Liver (tissue), 9 donors: ENCODE data around the gene RRM2. TPM values are rescaled to one million over a fixed set of nuclear protein-coding genes. Genes with fewer than 3 reads are reported as not detected.

Experiments
- DNase-seq: peaks from one replicate; pipeline ENCODE4 v3.0.0-alpha.2; 2017; ENCODE audit warnings: low spot score
- H3K27ac ChIP-seq, 2 donors: one replicate each; pipeline ENCODE4 v1.7.0; 2013; ENCODE audit warnings: inconsistent platforms in 2 of 2, low read length in 2 of 2, control low read depth in 1 of 2, low read depth in 1 of 2, mild to moderate bottlenecking in 1 of 2
- H3K27me3 ChIP-seq, 4 donors: one replicate each; pipeline versions ENCODE4 v1.6.1 to v1.7.0; 2013; ENCODE audit warnings: low read length in 3 of 4, inconsistent platforms in 1 of 4, mild to moderate bottlenecking in 1 of 4, moderate library complexity in 1 of 4; ENCODE audit not compliant: control insufficient read depth in 4 of 4, insufficient read depth in 4 of 4
- H3K36me3 ChIP-seq, 4 donors: one replicate each; pipeline versions ENCODE4 v1.6.1 to v1.7.0; 2013; ENCODE audit warnings: low read length in 3 of 4, mild to moderate bottlenecking in 3 of 4, low read depth in 1 of 4, moderate library complexity in 1 of 4; ENCODE audit not compliant: control insufficient read depth in 4 of 4, insufficient read depth in 3 of 4
- H3K4me1 ChIP-seq, 4 donors: one replicate each; pipeline versions ENCODE4 v1.6.1 to v1.7.0; 2013; ENCODE audit warnings: low read length in 3 of 4, mild to moderate bottlenecking in 3 of 4, moderate library complexity in 1 of 4; ENCODE audit not compliant: control insufficient read depth in 4 of 4, insufficient read depth in 4 of 4
- H3K4me3 ChIP-seq, 3 donors: one replicate each; pipeline versions ENCODE4 v1.6.1 to v1.7.0; 2013; ENCODE audit warnings: low read length in 3 of 3, control low read depth in 1 of 3, low read depth in 1 of 3, mild to moderate bottlenecking in 1 of 3
- H3K9ac ChIP-seq, 2 donors: one replicate each; pipeline ENCODE4 v1.7.0; 2013; ENCODE audit warnings: low read length in 2 of 2, mild to moderate bottlenecking in 2 of 2, moderate library complexity in 2 of 2, control low read depth in 1 of 2, low read depth in 1 of 2
- H3K9me3 ChIP-seq, 4 donors: one replicate each; pipeline versions ENCODE4 v1.6.1 to v1.7.0; 2013; ENCODE audit warnings: low read length in 3 of 4; ENCODE audit not compliant: control insufficient read depth in 4 of 4
- EGR1 ChIP-seq, 2 donors: IDR thresholded peaks; 2 replicates each; pipeline ENCODE4 v1.6.1; 2016 to 2018; ENCODE audit warnings: antibody characterized with exemption in 2 of 2, low read depth in 2 of 2
- FOXA1 ChIP-seq: IDR thresholded peaks from 2 replicates; pipeline ENCODE4 v1.6.1; 2016; ENCODE audit warnings: antibody characterized with exemption
- FOXA2 ChIP-seq: IDR thresholded peaks from 2 replicates; pipeline ENCODE4 v1.6.1; 2016; ENCODE audit warnings: antibody characterized with exemption
- GABPA ChIP-seq, 2 donors: IDR thresholded peaks in 1 of 2; conservative IDR thresholded peaks in 1 of 2; 2 replicates each; pipeline ENCODE4 v1.6.1; 2016; ENCODE audit warnings: antibody characterized with exemption in 2 of 2, mild to moderate bottlenecking in 1 of 2, moderate library complexity in 1 of 2
- HNF4A ChIP-seq, 2 donors: conservative IDR thresholded peaks; 2 replicates each; pipeline ENCODE4 v1.6.1; 2016; ENCODE audit warnings: antibody characterized with exemption in 2 of 2, mild to moderate bottlenecking in 2 of 2
- HNF4G ChIP-seq: IDR thresholded peaks from 2 replicates; pipeline ENCODE4 v1.6.1; 2016; ENCODE audit warnings: antibody characterized with exemption
- JUND ChIP-seq, 2 donors: IDR thresholded peaks; 2 replicates each; pipeline ENCODE4 v1.6.1; 2016; ENCODE audit warnings: antibody characterized with exemption in 2 of 2
- NR2F2 ChIP-seq: IDR thresholded peaks from 2 replicates; pipeline ENCODE4 v1.6.1; 2016; ENCODE audit warnings: antibody characterized with exemption
- RAD21 ChIP-seq, 2 donors: IDR thresholded peaks; 2 replicates each; pipeline ENCODE4 v1.6.1; 2016; ENCODE audit warnings: antibody characterized with exemption in 2 of 2, mild to moderate bottlenecking in 2 of 2
- RXRA ChIP-seq, 2 donors: IDR thresholded peaks; 2 replicates each; pipeline ENCODE4 v1.6.1; 2017 to 2018; ENCODE audit warnings: antibody characterized with exemption in 2 of 2, mild to moderate bottlenecking in 1 of 2
- SP1 ChIP-seq: IDR thresholded peaks from 2 replicates; pipeline ENCODE4 v1.6.1; 2018; ENCODE audit warnings: antibody characterized with exemption, mild to moderate bottlenecking
- TAF1 ChIP-seq: conservative IDR thresholded peaks from 2 replicates; pipeline ENCODE4 v1.6.1; 2016; ENCODE audit warnings: antibody characterized with exemption, mild to moderate bottlenecking
- YY1 ChIP-seq: IDR thresholded peaks from 2 replicates; pipeline ENCODE4 v1.6.1; 2016; ENCODE audit warnings: antibody characterized with exemption, mild to moderate bottlenecking
- WGBS: extraction: QIAGEN DNeasy Blood & Tissue Kit; methylation state at CpG from one replicate; pipeline ENCODE4 v1.1.7; 2013; 5-methylcytosine and 5-hydroxymethylcytosine counted together
- polyA plus RNA-seq, 2 donors: library from polyadenylated mRNA; stranded (reverse) in 1 of 2; unstranded in 1 of 2; fragments of 200-250 nt in 1 of 2; fragments of >200 nt in 1 of 2; fragmentation: Nextera tagmentation in 1 of 2; extraction: Ambion mirVana in 1 of 2; gene quantifications; one replicate each; pipeline versions ENCODE4 v1.2.1 to v1.2.3, GENCODE V29; 2013 to 2015
- total RNA-seq, 2 donors: library from RNA; depleted of rRNA; stranded (reverse); fragments of >200 nt; gene quantifications; one replicate each; pipeline ENCODE4 v1.2.3, GENCODE V29; 2014
- TF ChIP-seq, protein P1 (sequence below): IDR thresholded peaks from 2 replicates; pipeline ENCODE4 v1.6.1; 2016; ENCODE audit warnings: antibody characterized with exemption
- TF ChIP-seq, protein P2 (sequence below): IDR thresholded peaks from 2 replicates; pipeline ENCODE4 v1.6.1; 2016; ENCODE audit warnings: antibody characterized with exemption
- TF ChIP-seq, protein P3 (sequence below): IDR thresholded peaks from 2 replicates; pipeline ENCODE4 v1.6.1; 2016; ENCODE audit warnings: antibody characterized with exemption
- TF ChIP-seq, protein P4 (sequence below): fragments of 150-350 bp; IDR thresholded peaks from 2 replicates; pipeline ENCODE4 v1.5.1; 2017; ENCODE audit warnings: improper control_type of control experiment, low read depth, low read length; ENCODE audit not compliant: missing input control
- donor health status: healthy.
- donor health status: healthy.
- donor health status: healthy.
- donor health status: healthy.
- donor health status: healthy.

RRM2 gene
- total and polyA plus RNA-seq, 4 donors: 3.9 to 124 (median 18.5) TPM

DNA sequence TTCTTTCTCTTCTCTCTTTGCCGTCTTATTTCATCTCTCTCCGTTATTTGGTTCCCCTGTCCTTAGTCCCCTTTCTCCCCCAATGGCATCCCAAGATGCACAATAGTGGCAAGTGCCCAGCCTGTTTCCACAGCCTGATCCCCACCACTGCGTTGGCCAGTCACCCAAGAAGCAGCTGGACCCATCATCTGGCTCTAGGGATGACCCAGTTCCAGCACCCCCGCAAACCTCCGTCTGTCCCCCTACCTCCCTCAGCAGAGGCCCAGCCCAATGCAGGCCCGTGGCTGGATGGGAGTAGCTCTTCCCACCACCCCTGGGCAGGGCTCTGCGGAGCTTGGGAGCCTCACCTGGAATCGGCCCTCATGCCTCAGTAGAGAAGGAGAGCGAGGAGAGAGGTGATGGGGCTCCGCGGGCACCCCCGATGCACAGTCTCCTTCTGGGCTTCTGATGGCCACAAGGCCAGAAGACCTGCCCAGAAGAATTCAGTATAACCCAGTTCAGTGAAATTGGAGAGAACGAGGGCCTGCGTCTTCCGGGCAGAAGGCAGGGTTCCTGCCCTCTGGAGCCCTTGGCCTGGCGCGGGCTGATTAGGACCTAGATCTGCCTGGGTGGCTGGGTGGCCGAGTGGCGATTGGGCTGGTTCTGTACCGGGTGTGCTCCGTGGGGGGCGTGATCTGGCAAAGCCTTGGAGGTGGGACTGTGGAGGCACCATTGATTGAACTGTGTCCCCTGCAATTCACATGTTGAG lies 50.9 kb downstream of the RRM2 start:
- H3K9me3 ChIP-seq: no peaks in the 10 kb centered on the region
- no peak overlapping the region for H3K4me3 ChIP-seq
- DNase-seq: no peak
- H3K9ac ChIP-seq: no peak overlapping the region
- H3K36me3 ChIP-seq: no peaks in the 10 kb centered on the region
- no peak for TF ChIP-seq RAD21 (IDR thresholded peaks at IDR 0.05)
- TF ChIP-seq, protein P1, sequence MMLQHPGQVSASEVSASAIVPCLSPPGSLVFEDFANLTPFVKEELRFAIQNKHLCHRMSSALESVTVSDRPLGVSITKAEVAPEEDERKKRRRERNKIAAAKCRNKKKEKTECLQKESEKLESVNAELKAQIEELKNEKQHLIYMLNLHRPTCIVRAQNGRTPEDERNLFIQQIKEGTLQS: no peak
- no peak for TF ChIP-seq HNF4G
- TF ChIP-seq, protein P2, sequence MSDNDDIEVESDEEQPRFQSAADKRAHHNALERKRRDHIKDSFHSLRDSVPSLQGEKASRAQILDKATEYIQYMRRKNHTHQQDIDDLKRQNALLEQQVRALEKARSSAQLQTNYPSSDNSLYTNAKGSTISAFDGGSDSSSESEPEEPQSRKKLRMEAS: no peak
- no peak for TF ChIP-seq FOXA1
- TF ChIP-seq EGR1 (IDR thresholded peaks at IDR 0.05; ENCODE audit: low read depth in 2 of 2): no peak
- no peak for TF ChIP-seq RXRA (IDR thresholded peaks at IDR 0.05)
- no peak overlapping the region for H3K27ac ChIP-seq
- 97% methylated on average over 22 of the region's 22 CpGs for WGBS
- H3K27me3 ChIP-seq: no peaks in the 10 kb centered on the region
- no peaks in the 10 kb centered on the region for H3K4me1 ChIP-seq

DNA sequence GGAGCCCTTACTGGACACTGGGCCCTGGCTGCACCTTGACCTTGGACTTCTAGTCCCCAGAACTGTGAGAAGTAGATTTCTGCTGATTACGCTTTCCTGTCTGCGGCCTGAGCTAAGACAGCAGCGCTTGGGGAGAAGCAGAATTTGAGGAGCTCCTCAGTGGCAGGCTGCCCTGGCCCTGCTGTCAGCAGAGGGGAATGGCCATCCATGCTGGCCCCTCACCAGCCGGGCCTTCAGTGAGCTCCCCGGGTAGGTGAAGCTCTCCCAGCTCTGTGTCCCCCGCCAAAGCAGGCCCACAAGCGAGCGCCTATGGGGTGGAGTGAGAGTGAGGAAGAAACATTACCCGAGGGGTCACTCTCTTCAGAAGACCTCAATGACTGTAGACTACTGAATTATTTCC lies 51.6 kb downstream of the RRM2 start:
- WGBS: 86% methylated on average over 9 of the region's 9 CpGs
- Histone ChIP-seq H3K27ac (no peak overlapping the region), H3K4me3 (no peak overlapping the region), H3K4me1 (no peaks in the 10 kb centered on the region), H3K27me3 (no peaks in the 10 kb centered on the region), H3K36me3 (no peaks in the 10 kb centered on the region), H3K9ac (no peak overlapping the region), H3K9me3 (no peaks in the 10 kb centered on the region)
- DNase-seq: no peak
- no peak for TF ChIP-seq FOXA1
- TF ChIP-seq GABPA (IDR thresholded peaks at IDR 0.05 in 1 of 2, conservative IDR thresholded peaks at IDR 0.05 in 1 of 2): no peak
- TF ChIP-seq, protein P3, sequence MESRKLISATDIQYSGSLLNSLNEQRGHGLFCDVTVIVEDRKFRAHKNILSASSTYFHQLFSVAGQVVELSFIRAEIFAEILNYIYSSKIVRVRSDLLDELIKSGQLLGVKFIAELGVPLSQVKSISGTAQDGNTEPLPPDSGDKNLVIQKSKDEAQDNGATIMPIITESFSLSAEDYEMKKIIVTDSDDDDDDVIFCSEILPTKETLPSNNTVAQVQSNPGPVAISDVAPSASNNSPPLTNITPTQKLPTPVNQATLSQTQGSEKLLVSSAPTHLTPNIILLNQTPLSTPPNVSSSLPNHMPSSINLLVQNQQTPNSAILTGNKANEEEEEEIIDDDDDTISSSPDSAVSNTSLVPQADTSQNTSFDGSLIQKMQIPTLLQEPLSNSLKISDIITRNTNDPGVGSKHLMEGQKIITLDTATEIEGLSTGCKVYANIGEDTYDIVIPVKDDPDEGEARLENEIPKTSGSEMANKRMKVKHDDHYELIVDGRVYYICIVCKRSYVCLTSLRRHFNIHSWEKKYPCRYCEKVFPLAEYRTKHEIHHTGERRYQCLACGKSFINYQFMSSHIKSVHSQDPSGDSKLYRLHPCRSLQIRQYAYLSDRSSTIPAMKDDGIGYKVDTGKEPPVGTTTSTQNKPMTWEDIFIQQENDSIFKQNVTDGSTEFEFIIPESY: no peak
- TF ChIP-seq JUND (IDR thresholded peaks at IDR 0.05): no peak
- no peak for TF ChIP-seq NR2F2
- no peak for TF ChIP-seq SP1
- TF ChIP-seq HNF4G: no peak
- TF ChIP-seq TAF1: no peak
- TF ChIP-seq, protein P4, sequence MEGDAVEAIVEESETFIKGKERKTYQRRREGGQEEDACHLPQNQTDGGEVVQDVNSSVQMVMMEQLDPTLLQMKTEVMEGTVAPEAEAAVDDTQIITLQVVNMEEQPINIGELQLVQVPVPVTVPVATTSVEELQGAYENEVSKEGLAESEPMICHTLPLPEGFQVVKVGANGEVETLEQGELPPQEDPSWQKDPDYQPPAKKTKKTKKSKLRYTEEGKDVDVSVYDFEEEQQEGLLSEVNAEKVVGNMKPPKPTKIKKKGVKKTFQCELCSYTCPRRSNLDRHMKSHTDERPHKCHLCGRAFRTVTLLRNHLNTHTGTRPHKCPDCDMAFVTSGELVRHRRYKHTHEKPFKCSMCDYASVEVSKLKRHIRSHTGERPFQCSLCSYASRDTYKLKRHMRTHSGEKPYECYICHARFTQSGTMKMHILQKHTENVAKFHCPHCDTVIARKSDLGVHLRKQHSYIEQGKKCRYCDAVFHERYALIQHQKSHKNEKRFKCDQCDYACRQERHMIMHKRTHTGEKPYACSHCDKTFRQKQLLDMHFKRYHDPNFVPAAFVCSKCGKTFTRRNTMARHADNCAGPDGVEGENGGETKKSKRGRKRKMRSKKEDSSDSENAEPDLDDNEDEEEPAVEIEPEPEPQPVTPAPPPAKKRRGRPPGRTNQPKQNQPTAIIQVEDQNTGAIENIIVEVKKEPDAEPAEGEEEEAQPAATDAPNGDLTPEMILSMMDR: no peak
- TF ChIP-seq YY1: no peak
- TF ChIP-seq, protein P2: no peak
- no peak for TF ChIP-seq HNF4A (conservative IDR thresholded peaks at IDR 0.05)
- no peak for TF ChIP-seq RXRA (IDR thresholded peaks at IDR 0.05)
- no peak for TF ChIP-seq RAD21 (IDR thresholded peaks at IDR 0.05)
- no peak for TF ChIP-seq FOXA2
